Motor neuron (in vitro differentiated cells): ENCODE measurements around the gene CYB561. TPM values are rescaled to one million over a fixed set of nuclear protein-coding genes. Genes with fewer than 3 reads are reported as not detected.
A peak's percentile ranks its signal among the peaks of the same experiment; 100 is the strongest.

Experiments
- ATAC-seq, 8 experiments: fragments of 200-7000 bp; cut with Tn5 transposase; replicated peaks in 6 of 8; 2 replicates each; pipeline ENCODE4 v1.8.0; 2021; ENCODE audit warnings: mild to moderate bottlenecking in 8 of 8, moderate library complexity in 8 of 8
- H3K27ac ChIP-seq, 2 donors: fragments of 250-450 bp; sonication (Bioruptor Pico); 2 replicates each; pipeline ENCODE4 v1.9.0; 2021; ENCODE audit warnings: antibody characterized with exemption in 2 of 2, mild to moderate bottlenecking in 2 of 2, moderate library complexity in 1 of 2
- H3K4me1 ChIP-seq, 2 donors: fragments of 250-450 bp; sonication (Bioruptor Pico); replicated peaks in 1 of 2; 2 replicates each; pipeline ENCODE4 v1.6.1; 2021; ENCODE audit warnings: antibody characterized with exemption in 2 of 2, mild to moderate bottlenecking in 2 of 2, moderate library complexity in 1 of 2
- H3K4me3 ChIP-seq, 5 donors: fragments of 250-450 bp; sonication (Bioruptor Pico); 2 replicates each; pipeline ENCODE4 v1.9.0; 2021; ENCODE audit warnings: antibody characterized with exemption in 5 of 5, mild to moderate bottlenecking in 5 of 5, moderate library complexity in 4 of 5
- WGBS, 10 experiments: fragments of 450-650 bp; shearing (Covaris generic); methylation state at CpG; one replicate each; pipeline ENCODE4 v1.0.0; 2022; 5-methylcytosine and 5-hydroxymethylcytosine counted together
- in situ Hi-C, 9 experiments: fragments of 400-800 bp; cut with MboI; loops; one replicate each; pipeline ENCODE4 v1.15.0; 2021; ENCODE audit warnings: low sequenced_read_pairs in 9 of 9, low pct_unique_long_range_greater_than_20kb in 2 of 9; ENCODE audit not compliant: unreplicated experiment in 9 of 9
- total RNA-seq, 8 experiments: library from RNA; unstranded; fragments of 300-600 nt; gene quantifications; 2 replicates each; pipeline versions ENCODE4 v1.2.3 to v1.2.4, GENCODE V29; 2022

The CYB561 gene
- total RNA-seq, 8 experiments from 2014 or later = 4.7 to 45.4 (median 6.6) TPM

DNA sequence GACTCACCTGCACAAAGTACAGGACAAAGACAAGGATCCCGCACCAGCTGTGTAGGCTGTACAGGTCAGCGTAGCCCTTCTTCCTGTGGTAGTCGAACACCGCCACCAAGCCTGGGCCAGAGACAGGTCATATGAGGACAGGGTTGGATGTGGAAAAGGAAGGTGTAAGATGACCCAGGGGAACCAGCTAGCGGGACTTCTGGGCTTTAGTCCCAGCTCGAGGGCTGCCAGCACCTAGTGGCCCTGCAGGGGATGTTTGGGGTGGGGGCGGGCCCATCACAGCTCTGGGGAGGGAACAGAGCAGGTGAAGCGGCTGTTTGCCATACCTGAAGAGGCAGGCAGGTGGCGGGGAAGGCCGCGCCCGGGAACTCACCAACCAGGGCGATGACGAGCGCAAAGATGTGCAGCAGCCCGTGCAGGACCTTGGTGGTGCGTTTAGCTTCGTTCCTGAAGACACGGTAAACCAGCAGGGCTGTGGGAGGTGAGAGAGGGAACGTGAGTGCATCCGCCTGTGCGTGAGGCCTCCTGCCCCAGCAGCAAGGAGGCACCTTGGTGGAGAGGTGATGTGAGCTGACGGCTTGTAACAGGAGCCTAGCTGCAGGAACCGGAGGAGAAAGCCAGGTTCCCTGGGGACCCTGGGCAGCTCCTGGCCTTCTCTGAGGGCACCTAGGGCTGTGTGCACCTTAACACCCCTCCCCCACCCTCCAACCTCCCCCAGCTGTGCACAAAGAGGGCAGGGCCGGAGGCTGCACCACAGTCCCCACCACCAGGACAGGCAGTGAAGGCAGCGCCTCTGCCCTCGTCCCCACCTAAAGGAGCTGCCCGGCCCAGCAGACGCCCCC is 10.2 kb downstream of the CYB561 start:
- H3K4me1 ChIP-seq = no peaks in the 10 kb centered on the region
- H3K27ac ChIP-seq = no peak overlapping the region
- H3K4me3 ChIP-seq = no peak overlapping the region
- in situ Hi-C loops = loop anchor here in 5 of 9 experiments (10.0 to 25.0 kb wide), 2 partner anchors 176 to 179 kb away; partner anchors contain the start of genes MAP3K3 (in 4 of the 5) and TACO1 (in 4 of the 5)
- WGBS, 10 experiments = 71 to 100% (median 100%) methylated on average over 1 to 5 of the region's 29 CpGs; no CpG with 5 or more reads in 4 of the 10 experiments
- ATAC-seq = no peak

DNA sequence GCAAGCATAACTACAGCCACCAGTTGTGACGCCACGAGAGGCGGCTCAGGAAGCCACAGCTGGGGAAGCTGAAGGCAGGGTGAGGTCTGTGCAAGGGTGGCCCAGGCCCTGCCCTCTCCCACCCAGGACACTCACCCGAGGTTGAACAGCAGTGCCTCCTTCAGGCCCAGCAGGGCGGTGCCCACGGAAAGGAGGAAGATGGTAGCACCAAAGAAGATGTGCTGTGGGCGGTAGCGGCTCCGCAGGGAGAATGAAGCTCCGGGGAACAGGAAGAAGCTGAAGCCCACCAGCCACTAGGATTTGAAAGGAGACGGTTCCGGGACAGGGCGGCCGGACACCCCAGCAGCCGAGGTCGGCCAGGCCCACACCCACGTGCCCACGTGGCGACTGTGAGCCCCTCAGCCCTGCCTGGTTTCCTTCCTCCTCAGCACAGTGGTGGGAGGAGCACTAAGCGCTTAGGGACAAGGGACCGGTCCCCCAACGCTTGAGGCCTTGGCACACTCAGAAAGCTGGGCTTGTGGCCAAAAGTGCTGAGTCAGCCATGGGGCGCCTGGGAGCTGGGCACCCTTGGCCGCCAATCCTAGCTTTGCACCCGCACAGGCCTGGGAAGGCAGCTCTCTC is 11.0 kb downstream of the CYB561 start:
- WGBS, 10 experiments = 75 to 100% (median 97%) methylated on average over 2 to 5 of the region's 25 CpGs; no CpG with 5 or more reads in 5 of the 10 experiments
- no peak overlapping the region for H3K27ac ChIP-seq
- no peaks in the 10 kb centered on the region for H3K4me1 ChIP-seq
- in situ Hi-C loops = loop anchor here in 5 of 9 experiments (10.0 to 25.0 kb wide), 2 partner anchors 177 to 180 kb away; partner anchors contain the start of genes MAP3K3 (in 4 of the 5) and TACO1 (in 4 of the 5)
- ATAC-seq = no peak
- H3K4me3 ChIP-seq = no peak overlapping the region

DNA sequence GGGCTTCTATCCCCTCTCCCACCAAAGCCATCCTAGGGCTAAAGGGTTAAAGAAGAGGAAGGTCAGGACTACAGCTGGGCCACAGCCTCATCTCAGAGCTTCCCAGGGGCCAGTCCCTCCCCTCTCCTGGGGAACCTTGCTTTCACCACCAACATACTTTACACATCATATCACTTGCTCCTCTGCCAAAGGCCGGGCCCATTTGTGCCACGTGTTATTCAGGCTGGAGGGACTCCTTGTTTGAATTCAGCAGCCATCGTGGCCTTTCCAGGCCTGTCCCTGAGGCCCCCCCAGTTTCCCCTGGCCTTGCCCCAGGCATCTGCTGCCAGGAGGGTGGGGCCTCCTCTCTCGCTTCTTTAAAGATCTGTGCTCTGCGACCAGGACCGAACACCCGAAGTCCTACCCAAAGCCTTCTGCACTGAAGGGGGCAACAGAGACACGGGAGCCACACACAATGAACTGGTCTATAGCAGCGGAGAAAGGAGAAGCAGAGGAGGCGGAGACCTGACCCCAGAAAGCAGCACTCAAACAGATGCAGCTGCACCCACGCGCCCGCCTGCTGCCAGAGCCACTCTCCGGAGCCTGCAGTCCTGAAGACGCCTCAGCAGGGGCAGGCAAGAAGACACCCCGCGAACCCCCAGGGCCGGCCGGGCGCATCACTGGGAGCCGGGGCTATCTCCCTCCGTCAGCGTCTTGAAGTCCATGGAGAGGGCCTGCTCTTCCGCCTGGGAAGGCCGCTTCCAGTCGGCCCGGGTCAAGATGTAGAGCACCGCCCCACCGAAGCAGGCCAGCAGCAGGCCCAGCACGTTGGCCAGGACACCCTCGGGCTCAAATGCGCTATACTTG is 12.1 kb downstream of the CYB561 start:
- ATAC-seq = peak; percentile 6 to 79 (median 66)
- Histone ChIP-seq H3K4me1 (no peaks in the 10 kb centered on the region), H3K4me3 (no peak overlapping the region), H3K27ac (no peak overlapping the region)
- in situ Hi-C loops = loop anchor here in 5 of 9 experiments (10.0 to 25.0 kb wide), 2 partner anchors 178 to 181 kb away; partner anchors contain the start of genes MAP3K3 (in 4 of the 5) and TACO1 (in 4 of the 5)
- 0 to 96% (median 79%) methylated on average over 3 to 8 of the region's 32 CpGs; no CpG with 5 or more reads in 7 of the 10 experiments for WGBS, 10 experiments

DNA sequence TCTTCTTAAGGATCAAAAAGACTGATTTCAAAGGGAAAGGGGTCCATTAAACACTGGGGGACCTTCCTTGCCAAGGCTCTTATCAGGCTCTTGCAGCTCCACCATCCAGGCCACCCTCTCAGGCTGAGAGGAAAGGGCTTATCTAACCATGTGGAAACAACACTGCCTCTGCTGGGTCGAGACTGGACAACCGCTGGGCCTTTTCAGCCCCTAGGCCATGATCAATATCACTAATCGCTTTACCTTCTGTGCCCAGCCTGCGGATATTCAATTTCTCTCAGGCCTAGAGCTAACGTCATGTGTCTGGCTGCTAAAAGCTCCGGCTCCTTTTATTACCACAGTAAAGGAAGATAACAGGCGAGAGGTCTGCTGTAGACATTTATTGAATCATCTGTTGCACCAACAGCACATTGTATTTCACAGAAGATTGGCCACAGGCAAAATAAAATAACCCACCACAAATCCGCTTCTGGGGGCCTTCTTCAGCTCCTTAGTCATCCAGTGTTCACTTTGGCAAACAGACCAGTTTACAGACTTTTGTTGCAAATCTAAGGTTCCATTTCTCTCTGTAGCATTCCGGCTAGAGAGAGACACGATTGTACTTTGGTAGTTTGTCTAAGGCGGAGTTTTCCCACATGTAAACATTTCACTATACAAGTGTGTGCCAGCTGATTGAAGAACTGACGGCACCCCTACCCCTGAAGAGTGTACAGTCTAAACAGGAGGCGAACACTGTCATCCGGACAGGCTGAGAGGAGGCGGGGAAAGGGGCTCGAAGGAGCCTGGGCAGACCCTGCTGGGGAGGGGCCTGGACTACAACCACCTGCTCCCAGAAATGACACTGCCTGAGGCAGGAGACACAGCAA is 13.9 kb downstream of the CYB561 start:
- in situ Hi-C loops = loop anchor here in 5 of 9 experiments (10.0 to 25.0 kb wide), 2 partner anchors 180 to 183 kb away; partner anchors contain the start of genes MAP3K3 (in 4 of the 5) and TACO1 (in 4 of the 5)
- WGBS, 10 experiments = 68 to 92% (median 84%) methylated on average over 4 to 13 of the region's 16 CpGs; no CpG with 5 or more reads in 2 of the 10 experiments
- Histone ChIP-seq H3K4me1 (no peaks in the 10 kb centered on the region), H3K27ac (no peak overlapping the region), H3K4me3 (no peak overlapping the region)
- ATAC-seq = peak in 4 of 8 experiments; percentile 11 to 67 (median 42)

DNA sequence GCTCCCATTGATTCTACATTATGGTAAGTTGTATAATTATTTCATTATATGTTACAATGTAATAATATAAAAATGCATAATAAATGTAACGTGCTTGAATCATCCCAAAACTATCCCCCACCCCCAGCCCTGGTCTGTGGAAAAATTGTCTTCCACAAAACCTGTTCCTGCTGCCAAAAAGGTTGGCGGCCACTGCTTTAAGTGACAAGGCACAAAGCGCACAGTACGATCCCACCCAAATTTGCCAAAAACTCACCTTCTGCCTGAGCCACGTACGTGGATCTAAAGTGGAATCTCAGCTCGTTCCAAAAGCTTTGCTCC is 14.5 kb downstream of the CYB561 start:
- in situ Hi-C loops = loop anchor here in 5 of 9 experiments (10.0 to 25.0 kb wide), 2 partner anchors 181 to 183 kb away; partner anchors contain the start of genes MAP3K3 (in 4 of the 5) and TACO1 (in 4 of the 5)
- Histone ChIP-seq H3K4me1 (no peaks in the 10 kb centered on the region), H3K27ac (no peak overlapping the region), H3K4me3 (no peak overlapping the region)
- 83 to 100% (median 95%) methylated on average over 1 to 7 of the region's 7 CpGs; no CpG with 5 or more reads in 1 of the 10 experiments for whole genome bisulfite sequencing, 10 experiments
- ATAC-seq = no peak

DNA sequence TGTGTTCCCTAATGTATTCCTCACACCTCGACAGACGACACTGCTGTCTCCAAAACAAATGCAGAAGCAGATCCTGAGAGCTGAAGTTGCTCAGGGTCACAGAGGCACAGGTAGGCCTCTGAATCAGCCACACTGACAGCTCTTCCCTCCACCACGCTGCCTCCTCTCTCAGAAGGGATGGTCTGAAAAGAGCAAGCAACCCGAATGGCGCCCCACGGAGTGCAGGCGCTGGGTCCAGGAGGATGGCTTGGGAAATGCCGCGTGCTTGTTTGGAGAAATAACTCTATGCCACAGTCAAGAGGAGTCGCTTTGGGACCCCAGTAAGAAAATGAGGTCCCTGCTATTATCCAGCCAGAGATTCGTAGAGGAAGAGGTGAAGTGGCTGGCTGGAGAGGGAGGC is 15.9 kb downstream of the CYB561 start:
- ATAC-seq = no peak
- no peak overlapping the region for H3K27ac ChIP-seq
- no peak overlapping the region for H3K4me3 ChIP-seq
- H3K4me1 ChIP-seq = peaks cover 0 to 2% of the 10 kb centered on the region in 2 donors
- in situ Hi-C loops = loop anchor here in 5 of 9 experiments (10.0 to 25.0 kb wide), 2 partner anchors 182 to 185 kb away; partner anchors contain the start of genes MAP3K3 (in 4 of the 5) and TACO1 (in 4 of the 5)
- 40 to 96% (median 81%) methylated on average over 1 to 8 of the region's 11 CpGs; no CpG with 5 or more reads in 2 of the 10 experiments for WGBS, 10 experiments

DNA sequence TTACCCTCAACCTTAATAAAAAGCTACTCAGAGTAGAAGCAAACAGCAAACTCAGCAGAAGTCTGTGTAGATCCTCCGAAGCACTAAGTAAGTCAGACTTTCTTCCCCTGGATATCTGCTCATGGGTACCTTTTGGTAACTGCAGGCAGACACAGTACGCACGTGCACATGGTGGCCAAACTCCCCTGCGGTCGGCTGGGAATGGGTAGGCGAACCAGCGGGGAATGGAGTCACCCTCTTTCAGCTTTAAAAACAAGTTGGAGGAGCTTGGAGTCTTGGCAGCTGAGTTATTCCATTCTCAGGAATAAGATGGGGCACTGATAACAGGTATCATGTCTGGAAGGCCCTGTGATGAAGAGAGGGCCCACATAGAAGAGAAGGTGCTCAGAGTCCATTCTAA is 16.3 kb downstream of the CYB561 start:
- 82 to 100% (median 93%) methylated on average over 2 to 6 of the region's 7 CpGs; no CpG with 5 or more reads in 3 of the 10 experiments for WGBS, 10 experiments
- in situ Hi-C loops = loop anchor here in 8 of 9 experiments (10.0 to 25.0 kb wide), 4 partner anchors 165 to 185 kb away; partner anchors contain the start of genes TACO1 (in 5 of the 8) and MAP3K3 (in 4 of the 8)
- peaks cover 0 to 2% of the 10 kb centered on the region in 2 donors for H3K4me1 ChIP-seq
- no peak for ATAC-seq
- no peak overlapping the region for H3K4me3 ChIP-seq
- H3K27ac ChIP-seq = no peak overlapping the region

DNA sequence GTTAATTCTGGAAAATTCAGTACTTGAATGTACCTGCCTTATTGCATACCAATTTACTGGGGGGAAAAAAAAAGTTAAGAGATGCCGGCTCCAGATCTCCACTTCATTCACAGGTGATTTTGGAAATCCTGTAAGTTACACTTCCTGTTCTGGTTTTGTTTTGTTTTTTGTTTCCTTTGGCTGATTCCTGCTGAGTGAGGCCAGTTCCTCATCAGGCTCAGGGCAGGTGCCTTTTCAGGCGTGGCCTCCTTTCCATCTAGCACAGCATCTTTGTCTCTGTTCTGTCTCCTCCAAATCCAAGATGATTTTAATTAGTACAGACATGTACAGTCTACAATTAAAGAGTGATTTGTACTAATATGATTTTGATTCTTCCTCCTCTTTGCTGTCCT is 19.2 kb downstream of the CYB561 start:
- in situ Hi-C loops = loop anchor here in 7 of 9 experiments (10.0 to 25.0 kb wide), 4 partner anchors 168 to 188 kb away; partner anchors contain the start of genes TACO1 (in 5 of the 7) and MAP3K3 (in 4 of the 7)
- Histone ChIP-seq H3K4me3 (no peak overlapping the region), H3K4me1 (peaks cover 2 to 6% of the 10 kb centered on the region in 2 donors), H3K27ac (no peak overlapping the region)
- WGBS, 10 experiments = 40 to 100% (median 80%) methylated on average over 1 to 2 of the region's 2 CpGs; no CpG with 5 or more reads in 1 of the 10 experiments
- ATAC-seq = no peak

DNA sequence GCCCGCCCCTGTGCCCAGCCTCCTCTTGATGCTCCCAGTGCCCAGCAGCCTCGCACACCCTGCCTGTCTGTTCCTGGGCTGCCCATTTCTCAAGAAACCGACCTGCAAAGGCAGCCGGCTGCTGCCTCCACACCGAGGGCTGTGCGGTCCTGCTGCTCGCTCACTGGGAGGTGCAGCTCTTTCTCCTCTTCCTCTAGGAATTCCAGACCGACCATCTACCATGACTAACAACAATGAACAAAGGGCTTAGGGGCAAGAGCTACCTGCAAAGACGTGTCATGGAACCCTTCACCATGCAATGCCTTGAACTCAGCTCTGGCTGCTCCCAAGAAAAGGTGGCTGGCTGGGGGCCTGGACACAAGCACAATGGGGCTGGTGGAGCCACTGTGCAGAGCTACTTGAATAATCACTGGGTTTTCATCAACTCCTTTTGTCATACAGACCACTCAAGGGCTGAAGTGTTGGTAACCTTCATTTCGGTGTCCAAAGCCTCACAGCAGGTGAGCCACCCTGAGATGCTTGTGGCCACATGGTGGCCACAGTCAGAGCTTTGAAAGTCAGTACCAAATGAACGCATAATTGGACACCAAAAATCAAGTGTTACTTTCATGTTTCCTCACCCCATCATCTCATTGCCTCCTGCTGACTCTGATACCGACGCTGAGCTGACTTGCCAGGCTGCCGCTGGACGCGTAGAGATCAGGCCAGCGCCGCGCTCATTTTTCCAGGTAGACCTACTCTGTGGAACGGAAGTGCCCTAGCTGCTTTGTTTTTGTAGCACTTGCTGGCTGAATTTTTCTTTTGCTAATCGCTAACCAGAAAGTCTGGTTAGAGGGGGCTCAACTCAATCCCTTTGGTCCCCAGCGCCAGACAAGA is 19.8 kb downstream of the CYB561 start:
- ATAC-seq = peak in 4 of 8 experiments; percentile 5 to 24 (median 9)
- H3K4me3 ChIP-seq = no peak overlapping the region
- in situ Hi-C loops = loop anchor here in 7 of 9 experiments (10.0 to 25.0 kb wide), 4 partner anchors 169 to 189 kb away; partner anchors contain the start of genes TACO1 (in 5 of the 7) and MAP3K3 (in 4 of the 7)
- H3K4me1 ChIP-seq = peaks cover 2 to 6% of the 10 kb centered on the region in 2 donors
- WGBS, 10 experiments = 60 to 100% (median 86%) methylated on average over 2 to 12 of the region's 22 CpGs
- H3K27ac ChIP-seq = no peak overlapping the region

DNA sequence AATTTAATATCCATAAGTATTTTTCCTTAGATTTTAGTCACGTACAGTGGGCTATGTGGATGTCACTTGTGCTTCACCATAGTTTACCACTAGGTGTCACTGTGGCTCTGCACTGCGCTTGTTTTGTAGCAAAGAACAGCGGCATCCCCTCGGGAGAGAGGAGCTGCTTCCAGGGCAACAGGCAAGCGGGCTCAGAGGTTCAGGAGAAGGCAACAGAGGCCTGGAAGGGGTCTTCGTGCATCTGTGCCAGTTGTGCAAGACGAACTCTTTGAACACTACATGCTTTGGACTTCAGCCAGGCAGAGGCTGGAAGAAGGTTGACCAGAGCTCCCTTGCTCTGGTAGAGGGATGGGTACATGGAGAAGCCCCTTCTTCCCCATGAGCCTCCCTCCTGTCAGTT is 20.6 kb downstream of the CYB561 start:
- Histone ChIP-seq H3K4me1 (peaks cover 2 to 6% of the 10 kb centered on the region in 2 donors), H3K4me3 (no peak overlapping the region), H3K27ac (no peak overlapping the region)
- peak; percentile 86 to 98 (median 88) for ATAC-seq
- 0 to 7% (median 0%) methylated on average over 1 to 5 of the region's 7 CpGs; no CpG with 5 or more reads in 1 of the 10 experiments for WGBS, 10 experiments
- in situ Hi-C loops = loop anchor here in 7 of 9 experiments (10.0 to 25.0 kb wide), 4 partner anchors 169 to 189 kb away; partner anchors contain the start of genes TACO1 (in 5 of the 7) and MAP3K3 (in 4 of the 7)
